Rectal smooth muscle tissue (tissue), 1 donor: ENCODE measurements around the gene NBEAL2.

Experiments
- H3K27ac ChIP-seq: one replicate; pipeline ENCODE4 v1.7.0; 2013; ENCODE audit warnings: low read depth, low read length, inconsistent platforms
- H3K27me3 ChIP-seq: one replicate; pipeline ENCODE4 v1.7.0; 2013; ENCODE audit warnings: low read length; ENCODE audit not compliant: control insufficient read depth, insufficient read depth
- H3K36me3 ChIP-seq: one replicate; pipeline ENCODE4 v1.7.0; 2013; ENCODE audit warnings: low read length; ENCODE audit not compliant: control insufficient read depth, insufficient read depth
- H3K4me1 ChIP-seq: one replicate; pipeline ENCODE4 v1.7.0; 2013; ENCODE audit warnings: low read length; ENCODE audit not compliant: control insufficient read depth, insufficient read depth
- H3K4me3 ChIP-seq: one replicate; pipeline ENCODE4 v1.7.0; 2013; ENCODE audit warnings: low read length
- H3K9ac ChIP-seq: one replicate; pipeline ENCODE4 v1.7.0; 2013; ENCODE audit warnings: low read length

NBEAL2 gene

GRCh38 chr3:46978985-46979944 is at the start of gene NBEAL2:
Gene NBEAL2 (plus strand): TSS chr3:46979666. CDS start chr3:46979862, 196 bp downstream.
- Histone ChIP-seq H3K27me3 (no peaks in the 10 kb centered on the region), H3K36me3 (peaks cover 3% of the 10 kb centered on the region), H3K4me3 (peak within 1 kb of the TSS; percentile 94), H3K27ac (peak within 1 kb of the TSS; percentile 80), H3K4me1 (no peaks in the 10 kb centered on the region), H3K9ac (peak within 1 kb of the TSS; percentile 89)

GRCh38 chr3:46930166-46930944 is 49.1 kb upstream of the NBEAL2 start:
- Histone ChIP-seq H3K4me1 (peaks cover 52% of the 10 kb centered on the region), H3K9ac (no peak overlapping the region), H3K36me3 (peaks cover 6% of the 10 kb centered on the region), H3K4me3 (no peak overlapping the region), H3K27me3 (no peaks in the 10 kb centered on the region), H3K27ac (peak overlapping the region; percentile 87)

- peak overlapping the region; percentile 87 for H3K27ac ChIP-seq
- H3K36me3 ChIP-seq = peaks cover 3% of the 10 kb centered on the region
- H3K4me3 ChIP-seq = no peak overlapping the region
- no peak overlapping the region for H3K9ac ChIP-seq
- H3K4me1 ChIP-seq = peaks cover 58% of the 10 kb centered on the region
- H3K27me3 ChIP-seq = no peaks in the 10 kb centered on the region
Measured at GRCh38 chr3:46930945-46931403, 48.5 kb upstream of the NBEAL2 start.

- Histone ChIP-seq H3K9ac (no peak overlapping the region), H3K4me1 (peaks cover 63% of the 10 kb centered on the region), H3K36me3 (no peaks in the 10 kb centered on the region), H3K4me3 (peak overlapping the region; percentile 28), H3K27ac (peak overlapping the region; percentile 87), H3K27me3 (no peaks in the 10 kb centered on the region)
Measured at GRCh38 chr3:46931631-46932331, 47.7 kb upstream of the NBEAL2 start.

GRCh38 chr3:46932455-46933225 is 46.8 kb upstream of the NBEAL2 start:
- Histone ChIP-seq H3K27me3 (no peaks in the 10 kb centered on the region), H3K4me3 (no peak overlapping the region), H3K9ac (no peak overlapping the region), H3K4me1 (peaks cover 63% of the 10 kb centered on the region), H3K27ac (peak overlapping the region; percentile 87), H3K36me3 (peaks cover 5% of the 10 kb centered on the region)

- Histone ChIP-seq H3K27me3 (no peaks in the 10 kb centered on the region), H3K27ac (peak overlapping the region; percentile 87), H3K4me1 (peaks cover 63% of the 10 kb centered on the region), H3K4me3 (no peak overlapping the region), H3K36me3 (peaks cover 9% of the 10 kb centered on the region), H3K9ac (no peak overlapping the region)
Measured at GRCh38 chr3:46933261-46933660, 46.2 kb upstream of the NBEAL2 start.

GRCh38 chr3:46934072-46934471 is 45.4 kb upstream of the NBEAL2 start:
- no peaks in the 10 kb centered on the region for H3K27me3 ChIP-seq
- peak overlapping the region; percentile 84 for H3K27ac ChIP-seq
- H3K9ac ChIP-seq = no peak overlapping the region
- no peak overlapping the region for H3K4me3 ChIP-seq
- H3K4me1 ChIP-seq = peaks cover 65% of the 10 kb centered on the region
- peaks cover 9% of the 10 kb centered on the region for H3K36me3 ChIP-seq

- peaks cover 9% of the 10 kb centered on the region for H3K36me3 ChIP-seq
- H3K9ac ChIP-seq = no peak overlapping the region
- H3K27ac ChIP-seq = peak overlapping the region; percentile 84
- H3K4me3 ChIP-seq = peak overlapping the region; percentile 11
- H3K4me1 ChIP-seq = peaks cover 60% of the 10 kb centered on the region
- no peaks in the 10 kb centered on the region for H3K27me3 ChIP-seq
Measured at GRCh38 chr3:46934498-46935167, 44.8 kb upstream of the NBEAL2 start.

GRCh38 chr3:46935168-46935858 is 44.2 kb upstream of the NBEAL2 start:
- Histone ChIP-seq H3K4me1 (peaks cover 56% of the 10 kb centered on the region), H3K27me3 (no peaks in the 10 kb centered on the region), H3K9ac (no peak overlapping the region), H3K36me3 (peaks cover 11% of the 10 kb centered on the region), H3K27ac (peak overlapping the region; percentile 84), H3K4me3 (peak overlapping the region; percentile 11)

GRCh38 chr3:46935989-46936558 is 43.4 kb upstream of the NBEAL2 start:
- peaks cover 48% of the 10 kb centered on the region for H3K4me1 ChIP-seq
- H3K36me3 ChIP-seq = peaks cover 14% of the 10 kb centered on the region
- no peak overlapping the region for H3K9ac ChIP-seq
- H3K27ac ChIP-seq = peak overlapping the region; percentile 11
- no peaks in the 10 kb centered on the region for H3K27me3 ChIP-seq
- no peak overlapping the region for H3K4me3 ChIP-seq
